GM23338 (cell line): ENCODE results near the gene DCP1B. TPM values are rescaled to one million over a fixed set of nuclear protein-coding genes. Genes with fewer than 3 reads are reported as not detected.
A peak's percentile ranks its signal among the peaks of the same experiment; 100 is the strongest.

Experiments used
- ATAC-seq: fragments of 200-7000 bp; cut with Tn5 transposase; 3 replicates; pipeline ENCODE4 v1.9.1; 2020
- DNase-seq: peaks from one replicate; pipeline ENCODE4 v3.0.0-alpha.2; 2015; ENCODE audit warnings: low spot score
- H2AFZ ChIP-seq: fragments of 200-600 bp; sonication (generic); 2 replicates; pipeline ENCODE4 v1.8.0; 2016; ENCODE audit warnings: antibody characterized with exemption, mild to moderate bottlenecking, moderate library complexity
- H3F3A ChIP-seq: fragments of 200-600 bp; sonication (generic); replicated peaks from 2 replicates; pipeline ENCODE4 v1.8.0; 2017; ENCODE audit warnings: antibody characterized with exemption, mixed run types, low read depth
- H3K27ac ChIP-seq: fragments of 200-600 bp; sonication (generic); 2 replicates; pipeline ENCODE4 v1.6.1; 2016; ENCODE audit warnings: low read depth
- H3K27me3 ChIP-seq: fragments of 200-600 bp; sonication (generic); 2 replicates; pipeline ENCODE4 v1.8.0; 2016; ENCODE audit warnings: mild to moderate bottlenecking, mixed run types, moderate library complexity; ENCODE audit not compliant: insufficient read depth
- H3K36me3 ChIP-seq: fragments of 200-600 bp; sonication (generic); 2 replicates; pipeline ENCODE4 v1.8.0; 2016; ENCODE audit warnings: mild to moderate bottlenecking; ENCODE audit not compliant: insufficient read depth
- H3K4me1 ChIP-seq: fragments of 200-600 bp; sonication (generic); 2 replicates; pipeline ENCODE4 v1.8.0; 2016; ENCODE audit warnings: mild to moderate bottlenecking, moderate library complexity; ENCODE audit not compliant: insufficient read depth
- H3K4me2 ChIP-seq: fragments of 200-600 bp; sonication (generic); 2 replicates; pipeline ENCODE4 v1.7.1; 2017; ENCODE audit warnings: mixed run types
- H3K4me3 ChIP-seq: fragments of 200-600 bp; sonication (generic); 2 replicates; pipeline ENCODE4 v1.6.1; 2016; ENCODE audit warnings: mixed run types
- H3K79me2 ChIP-seq: fragments of 200-600 bp; sonication (generic); replicated peaks from 2 replicates; pipeline ENCODE4 v1.8.0; 2017; ENCODE audit warnings: mild to moderate bottlenecking; ENCODE audit not compliant: insufficient read depth
- H3K9me2 ChIP-seq: fragments of 200-600 bp; sonication (generic); 2 replicates; pipeline ENCODE4 v1.8.0; 2017; ENCODE audit not compliant: insufficient read depth
- H4K20me1 ChIP-seq: fragments of 200-600 bp; sonication (generic); replicated peaks from 2 replicates; pipeline ENCODE4 v1.8.0; 2017; ENCODE audit warnings: mild to moderate bottlenecking; ENCODE audit not compliant: insufficient read depth
- H3K27ac Mint-ChIP-seq: 2 replicates; pipeline ENCODE4 v1.8.0; 2020; ENCODE audit warnings: inconsistent platforms, mild to moderate bottlenecking, moderate library complexity, mixed read lengths
- H3K27me3 Mint-ChIP-seq: 3 replicates; pipeline ENCODE4 v1.8.0; 2022; ENCODE audit warnings: low read depth, mild to moderate bottlenecking, moderate library complexity, mixed read lengths, inconsistent platforms; ENCODE audit not compliant: insufficient read depth, poor library complexity
- H3K36me3 Mint-ChIP-seq: 3 replicates; pipeline ENCODE4 v1.8.0; 2021; ENCODE audit warnings: low read depth, mild to moderate bottlenecking, inconsistent platforms, moderate library complexity, mixed read lengths
- H3K4me1 Mint-ChIP-seq: 3 replicates; pipeline ENCODE4 v1.8.0; 2020; ENCODE audit warnings: mild to moderate bottlenecking, inconsistent platforms, mixed read lengths
- H3K4me3 Mint-ChIP-seq: 3 replicates; pipeline ENCODE4 v1.8.0; 2021; ENCODE audit warnings: moderate library complexity, mild to moderate bottlenecking, inconsistent platforms, mixed read lengths
- H3K9me3 Mint-ChIP-seq: 3 replicates; pipeline ENCODE4 v1.8.0; 2020; ENCODE audit warnings: moderate library complexity, mild to moderate bottlenecking, inconsistent platforms, mixed read lengths
- CREB1 ChIP-seq: fragments of 250-450 bp; sonication (Bioruptor Pico); IDR thresholded peaks from 2 replicates; pipeline ENCODE4 v1.5.0; 2020; ENCODE audit warnings: low read depth, mild to moderate bottlenecking, moderate library complexity
- CTCF ChIP-seq, 2 experiments: fragments of 200-600 bp in 1 of 2; sonication (generic) in 1 of 2; conservative IDR thresholded peaks; 2 replicates each; pipeline versions ENCODE4 v1.5.1 to v1.6.1; 2016 to 2017; ENCODE audit warnings: antibody characterized with exemption in 2 of 2, low read depth in 2 of 2, mild to moderate bottlenecking in 2 of 2, moderate library complexity in 1 of 2
- ETS1 ChIP-seq: IDR thresholded peaks from 2 replicates; pipeline ENCODE4 v1.6.1; 2016; ENCODE audit warnings: antibody characterized with exemption
- EZH2 ChIP-seq: fragments of 200-600 bp; sonication (generic); IDR thresholded peaks from one replicate; pipeline ENCODE4 v1.8.0; 2017; ENCODE audit warnings: antibody characterized with exemption, mild to moderate bottlenecking, low read depth; ENCODE audit not compliant: unreplicated experiment
- EZH2phosphoT487 ChIP-seq: fragments of 200-600 bp; sonication (generic); IDR thresholded peaks from one replicate; pipeline ENCODE4 v1.8.1; 2018; ENCODE audit warnings: antibody characterized with exemption; ENCODE audit not compliant: unreplicated experiment
- JUNB ChIP-seq: IDR thresholded peaks from one replicate; pipeline ENCODE4 v1.6.1; 2016; ENCODE audit warnings: antibody characterized with exemption; ENCODE audit not compliant: unreplicated experiment
- NANOG ChIP-seq: IDR thresholded peaks from 2 replicates; pipeline ENCODE4 v1.6.1; 2016; ENCODE audit warnings: antibody characterized with exemption, borderline replicate concordance
- POLR2AphosphoS5 ChIP-seq: IDR thresholded peaks from 2 replicates; pipeline ENCODE4 v1.6.1; 2016; ENCODE audit warnings: antibody characterized with exemption, low read depth
- REST ChIP-seq: IDR thresholded peaks from one replicate; pipeline ENCODE4 v1.6.1; 2018; ENCODE audit warnings: antibody characterized with exemption; ENCODE audit not compliant: unreplicated experiment
- STAT1 ChIP-seq: IDR thresholded peaks from one replicate; pipeline ENCODE4 v1.6.1; 2016; ENCODE audit warnings: antibody characterized with exemption; ENCODE audit not compliant: unreplicated experiment
- ZNF114 ChIP-seq: fragments of 250-450 bp; sonication (Bioruptor Pico); IDR thresholded peaks from 2 replicates; pipeline ENCODE4 v1.5.0; 2020; ENCODE audit warnings: mild to moderate bottlenecking, moderate library complexity
- ZNF331 ChIP-seq: fragments of 250-450 bp; sonication (Bioruptor Pico); IDR thresholded peaks from 2 replicates; pipeline ENCODE4 v1.5.0; 2020; ENCODE audit warnings: low read depth, mild to moderate bottlenecking, moderate library complexity
- ZNF462 ChIP-seq: fragments of 250-450 bp; sonication (Bioruptor Pico); IDR thresholded peaks from 2 replicates; pipeline ENCODE4 v1.5.0; 2020; ENCODE audit warnings: mild to moderate bottlenecking, moderate library complexity
- polyA plus RNA-seq: library from polyadenylated mRNA; unstranded; fragments of >200 nt; fragmentation: Nextera tagmentation; extraction: Ambion mirVana; gene quantifications from 2 replicates; pipeline ENCODE4 v1.2.1, GENCODE V29; 2016
- total RNA-seq: library from RNA; depleted of rRNA; stranded (reverse); fragments of >200 nt; shearing (Covaris generic); gene quantifications from 2 replicates; pipeline ENCODE4 v1.2.3, GENCODE V29; 2014

Gene DCP1B
- total and polyA plus RNA-seq, 2 experiments from 2014 or later: 24.4 to 29.8 TPM

- H3K4me3 Mint-ChIP-seq: no peak overlapping the region
- H3K9me3 Mint-ChIP-seq: peaks cover 2% of the 10 kb centered on the region; the same call in 2 of the 3 replicates
- peaks cover 49% of the 10 kb centered on the region for H3K27me3 Mint-ChIP-seq
- H3K4me1 ChIP-seq: peaks cover 44% of the 10 kb centered on the region
- H3K79me2 ChIP-seq: no peaks in the 10 kb centered on the region
- H3K27ac Mint-ChIP-seq: no peak overlapping the region
- H3K4me2 ChIP-seq: peak overlapping the region; percentile 97
- ATAC-seq (no peak), DNase-seq (peak; percentile 50)
- no peaks in the 10 kb centered on the region; the same call in 2 of the 3 replicates for H3K36me3 Mint-ChIP-seq
- H3F3A ChIP-seq: peaks cover 7% of the 10 kb centered on the region
- H4K20me1 ChIP-seq: no peaks in the 10 kb centered on the region
- H3K36me3 ChIP-seq: no peaks in the 10 kb centered on the region
- 0 out of 2 replicates have a peak overlapping the region, but pooled peaks have one; percentile 95 for H2AFZ ChIP-seq
- no peaks in the 10 kb centered on the region for H3K9me2 ChIP-seq
- H3K4me3 ChIP-seq: peak overlapping the region; percentile 86
- H3K4me1 Mint-ChIP-seq: peaks cover 55% of the 10 kb centered on the region
- peaks cover 64% of the 10 kb centered on the region for H3K27me3 ChIP-seq
- no peak overlapping the region for H3K27ac ChIP-seq
- TF ChIP-seq CREB1 (CRISPR knock-in tag) (no peak), JUNB (no peak), POLR2AphosphoS5 (no peak), NANOG (no peak), EZH2phosphoT487 (no peak), REST (no peak), STAT1 (no peak), ETS1 (no peak), CTCF (conservative IDR thresholded peaks at IDR 0.05; ENCODE audit: low read depth in 2 of 2) (no peak), ZNF114 (CRISPR knock-in tag) (no peak), ZNF331 (no peak), ZNF462 (CRISPR knock-in tag) (no peak), EZH2 (no peak)
Measured at GRCh38 chr12:2053691-2054090, 49.4 kb upstream of the DCP1B start.
